H9 (cell line): Measurements from ENCODE around the gene CD180. TPM values are rescaled to one million over a fixed set of nuclear protein-coding genes. Genes with fewer than 3 reads are reported as not detected.

Experiments used
- DNase-seq: peaks from one replicate; pipeline ENCODE4 v3.0.0-alpha.2; 2017
- H2AFZ ChIP-seq: one replicate; pipeline ENCODE4 v1.6.1; 2013; ENCODE audit warnings: mild to moderate bottlenecking, low read length, control low read depth, moderate library complexity
- H2AK5ac ChIP-seq: 2 replicates; pipeline ENCODE4 v1.6.1; 2013; ENCODE audit warnings: low read length, control low read depth, mixed read lengths; ENCODE audit not compliant: insufficient read length
- H2BK120ac ChIP-seq: one replicate; pipeline ENCODE4 v1.6.1; 2013; ENCODE audit warnings: low read depth, mild to moderate bottlenecking, low read length, control low read depth, inconsistent platforms; ENCODE audit not compliant: poor library complexity, severe bottlenecking
- H2BK12ac ChIP-seq: 2 replicates; pipeline ENCODE4 v1.6.1; 2013; ENCODE audit warnings: low read length, control low read depth, mixed read lengths, low read depth; ENCODE audit not compliant: insufficient read length
- H2BK15ac ChIP-seq: 2 replicates; pipeline ENCODE4 v1.6.1; 2013; ENCODE audit warnings: low read depth, low read length, control low read depth
- H2BK20ac ChIP-seq: one replicate; pipeline ENCODE4 v1.6.1; 2013; ENCODE audit warnings: low read depth, mild to moderate bottlenecking, low read length, control low read depth, inconsistent platforms; ENCODE audit not compliant: poor library complexity, severe bottlenecking
- H2BK5ac ChIP-seq: 2 replicates; pipeline ENCODE4 v1.6.1; 2013; ENCODE audit warnings: low read length, control low read depth, mixed read lengths; ENCODE audit not compliant: insufficient read length
- H3K14ac ChIP-seq: 2 replicates; pipeline ENCODE4 v1.6.1; 2013; ENCODE audit warnings: low read length, control low read depth; ENCODE audit not compliant: insufficient read depth
- H3K18ac ChIP-seq: 2 replicates; pipeline ENCODE4 v1.6.1; 2013; ENCODE audit warnings: low read depth, mild to moderate bottlenecking, mixed read lengths, low read length, control low read depth; ENCODE audit not compliant: insufficient read length
- H3K23ac ChIP-seq: 2 replicates; pipeline ENCODE4 v1.6.1; 2013; ENCODE audit warnings: low read length, control low read depth, mixed read lengths, low read depth; ENCODE audit not compliant: insufficient read length
- H3K23me2 ChIP-seq: 2 replicates; pipeline ENCODE4 v1.6.1; 2013; ENCODE audit warnings: low read depth, mild to moderate bottlenecking, mixed read lengths, low read length, control low read depth; ENCODE audit not compliant: insufficient read length, poor library complexity, severe bottlenecking
- H3K27ac ChIP-seq: 2 replicates; pipeline ENCODE4 v1.5.1; 2013; ENCODE audit warnings: low read length, control low read depth, mixed read lengths, low read depth; ENCODE audit not compliant: insufficient read length
- H3K27me3 ChIP-seq: 2 replicates; pipeline ENCODE4 v1.6.1; 2013; ENCODE audit warnings: low read length, control low read depth, inconsistent platforms; ENCODE audit not compliant: insufficient read depth
- H3K4ac ChIP-seq: 2 replicates; pipeline ENCODE4 v1.6.1; 2013; ENCODE audit warnings: low read depth, mild to moderate bottlenecking, control low read depth, inconsistent platforms, low read length, moderate library complexity
- H3K4me1 ChIP-seq: 2 replicates; pipeline ENCODE4 v1.6.1; 2013; ENCODE audit warnings: low read length, control low read depth, inconsistent platforms; ENCODE audit not compliant: insufficient read depth
- H3K4me2 ChIP-seq: 2 replicates; pipeline ENCODE4 v1.6.1; 2013; ENCODE audit warnings: low read length, control low read depth, mixed read lengths; ENCODE audit not compliant: insufficient read length, insufficient read depth
- H3K56ac ChIP-seq: 2 replicates; pipeline ENCODE4 v1.6.1; 2013; ENCODE audit warnings: low read depth, mild to moderate bottlenecking, mixed read lengths, low read length, control low read depth; ENCODE audit not compliant: insufficient read length
- H3K79me1 ChIP-seq: 2 replicates; pipeline ENCODE4 v1.6.1; 2013; ENCODE audit warnings: low read depth, mild to moderate bottlenecking, moderate library complexity, low read length, control low read depth, inconsistent platforms; ENCODE audit not compliant: insufficient read depth, poor library complexity, severe bottlenecking
- H3K79me2 ChIP-seq: 2 replicates; pipeline ENCODE4 v1.6.1; 2013; ENCODE audit warnings: low read length, control low read depth, inconsistent platforms; ENCODE audit not compliant: insufficient read depth
- H3K9ac ChIP-seq: 2 replicates; pipeline ENCODE4 v1.6.1; 2013; ENCODE audit warnings: low read length, control low read depth, mixed read lengths; ENCODE audit not compliant: insufficient read length; ENCODE audit errors: extremely low read depth
- H3K9me3 ChIP-seq: one replicate; pipeline ENCODE4 v1.6.1; 2013; ENCODE audit warnings: low read depth, low read length, inconsistent platforms; ENCODE audit not compliant: control insufficient read depth
- H3T11ph ChIP-seq: one replicate; pipeline ENCODE4 v1.6.1; 2013; ENCODE audit warnings: mild to moderate bottlenecking, low read length, control low read depth, inconsistent platforms
- H4K20me1 ChIP-seq: one replicate; pipeline ENCODE4 v1.6.1; 2013; ENCODE audit not compliant: control insufficient read depth, insufficient read length, insufficient read depth
- H4K5ac ChIP-seq: 2 replicates; pipeline ENCODE4 v1.6.1; 2013; ENCODE audit warnings: low read depth, mild to moderate bottlenecking, mixed read lengths, low read length, control low read depth; ENCODE audit not compliant: insufficient read length
- H4K8ac ChIP-seq: replicated peaks from 2 replicates; pipeline ENCODE4 v1.6.1; 2013; ENCODE audit warnings: low read length, control low read depth, mixed read lengths, low read depth; ENCODE audit not compliant: insufficient read length
- H4K91ac ChIP-seq: 2 replicates; pipeline ENCODE4 v1.6.1; 2013; ENCODE audit warnings: low read depth, mild to moderate bottlenecking, moderate library complexity, mixed read lengths, low read length, control low read depth; ENCODE audit not compliant: insufficient read length
- H3K27ac Mint-ChIP-seq, 3 experiments: 2 replicates in 2 of 3; 3 replicates in 1 of 3; pipeline ENCODE4 v1.8.0; 2020 to 2021; ENCODE audit warnings: mixed read lengths in 3 of 3, mild to moderate bottlenecking in 1 of 3, moderate library complexity in 1 of 3
- H3K27me3 Mint-ChIP-seq: 2 replicates; pipeline ENCODE4 v1.8.0; 2021; ENCODE audit warnings: low read depth, mild to moderate bottlenecking, moderate library complexity, mixed read lengths
- H3K36me3 Mint-ChIP-seq, 3 experiments: 2 replicates in 2 of 3; 3 replicates in 1 of 3; pipeline ENCODE4 v1.8.0; 2020 to 2021; ENCODE audit warnings: low read depth in 3 of 3, mixed read lengths in 3 of 3; ENCODE audit not compliant: insufficient read depth in 1 of 3
- H3K4me1 Mint-ChIP-seq, 2 experiments: 2 replicates each; pipeline ENCODE4 v1.8.0; 2020; ENCODE audit warnings: mixed read lengths in 2 of 2
- H3K4me3 Mint-ChIP-seq, 2 experiments: 2 replicates in 1 of 2; 3 replicates in 1 of 2; pipeline ENCODE4 v1.8.0; 2020 to 2021; ENCODE audit warnings: mild to moderate bottlenecking in 2 of 2, mixed read lengths in 2 of 2, moderate library complexity in 1 of 2
- H3K9me3 Mint-ChIP-seq, 2 experiments: 2 replicates in 1 of 2; 3 replicates in 1 of 2; pipeline ENCODE4 v1.8.0; 2020; ENCODE audit warnings: mild to moderate bottlenecking in 2 of 2, mixed read lengths in 2 of 2, moderate library complexity in 1 of 2
- CTCF ChIP-seq: fragments of 200-600 bp; sonication (generic); conservative IDR thresholded peaks from 3 replicates; pipeline ENCODE4 v1.8.0; 2021; ENCODE audit warnings: antibody characterized with exemption, mild to moderate bottlenecking
- WGBS: extraction: QIAGEN DNeasy Blood & Tissue Kit; methylation state at CpG from one replicate; pipeline ENCODE4 v1.1.7; 2013; ENCODE audit warnings: missing lambda C conversion rate, low lambda C conversion rate, mixed read lengths; ENCODE audit not compliant: insufficient read length; ENCODE audit errors: extremely low coverage; 5-methylcytosine and 5-hydroxymethylcytosine counted together
- total RNA-seq: library from RNA; stranded (reverse); gene quantifications from 2 replicates; pipeline ENCODE4 v1.2.1, GENCODE V29; 2021

Gene CD180
- total RNA-seq, 1 experiment from 2014 or later = not detected

GRCh38 chr5:67206461-67206860 is 9.9 kb upstream of the CD180 start:
- H3K23me2 ChIP-seq = peaks cover 2% of the 10 kb centered on the region
- TF ChIP-seq CTCF = no peak
- no peaks in the 10 kb centered on the region for H3K4me1 ChIP-seq
- H3K18ac ChIP-seq = no peak overlapping the region
- no peaks in the 10 kb centered on the region for H3K79me1 ChIP-seq
- H2BK5ac ChIP-seq = no peak overlapping the region
- H2BK20ac ChIP-seq = no peak overlapping the region
- H3K27me3 ChIP-seq = no peaks in the 10 kb centered on the region
- no peak for DNase-seq
- no peak overlapping the region for H4K8ac ChIP-seq
- H3K27ac Mint-ChIP-seq = no peak overlapping the region
- no peak overlapping the region for H3K56ac ChIP-seq
- H2BK15ac ChIP-seq = no peak overlapping the region
- no peak overlapping the region for H3K4me2 ChIP-seq
- H3K9ac ChIP-seq = no peak overlapping the region
- WGBS = no CpG with 5 or more reads among the region's 2 CpGs
- no peak overlapping the region for H3T11ph ChIP-seq
- no peak overlapping the region for H3K4ac ChIP-seq
- H4K20me1 ChIP-seq = no peaks in the 10 kb centered on the region
- no peaks in the 10 kb centered on the region for H3K9me3 ChIP-seq
- peaks cover 0 to 2% of the 10 kb centered on the region in 2 experiments; a peak in 1 of 5 replicates for H3K9me3 Mint-ChIP-seq
- no peak overlapping the region for H3K27ac ChIP-seq
- H3K79me2 ChIP-seq = no peaks in the 10 kb centered on the region
- no peaks in the 10 kb centered on the region for H3K4me1 Mint-ChIP-seq
- no peak overlapping the region for H3K14ac ChIP-seq
- peaks cover 2% of the 10 kb centered on the region for H3K27me3 Mint-ChIP-seq
- H3K23ac ChIP-seq = no peak overlapping the region
- H4K91ac ChIP-seq = no peak overlapping the region
- H3K4me3 Mint-ChIP-seq = no peak overlapping the region
- no peak overlapping the region for H4K5ac ChIP-seq
- H2BK12ac ChIP-seq = no peak overlapping the region
- no peak overlapping the region for H2AFZ ChIP-seq
- no peak overlapping the region for H2AK5ac ChIP-seq
- no peak overlapping the region for H2BK120ac ChIP-seq
- peaks cover 0 to 2% (median 0%) of the 10 kb centered on the region in 3 experiments; a peak in 1 of 7 replicates for H3K36me3 Mint-ChIP-seq
